ENCODE measurements around the gene MATK.

MATK gene

GRCh38 chr19:3785451-3785937, 687 bp downstream of the MATK start:
- DNase-seq (ENCODE audit: extremely low read depth, low read depth): no peak
- no peak for TF ChIP-seq CTCF (IDR thresholded peaks at IDR 0.05; ENCODE audit: low read depth, low read length)

- TF ChIP-seq CTCF (IDR thresholded peaks at IDR 0.05; ENCODE audit: low read depth, low read length): no peak
- no peak for DNase-seq (ENCODE audit: extremely low read depth, low read depth)
Measured at GRCh38 chr19:3784607-3785450, 1.4 kb downstream of the MATK start.

- no peak for DNase-seq (ENCODE audit: extremely low read depth, low read depth)
- no peak for TF ChIP-seq CTCF (IDR thresholded peaks at IDR 0.05; ENCODE audit: low read depth, low read length)
Measured at GRCh38 chr19:3783660-3784584, 2.3 kb downstream of the MATK start.

- no peak for DNase-seq (ENCODE audit: extremely low read depth, low read depth)
- no peak for TF ChIP-seq CTCF (IDR thresholded peaks at IDR 0.05; ENCODE audit: low read depth, low read length)
Measured at GRCh38 chr19:3782903-3783302, 3.3 kb downstream of the MATK start.

- TF ChIP-seq CTCF (IDR thresholded peaks at IDR 0.05; ENCODE audit: low read depth, low read length): no peak
- no peak for DNase-seq (ENCODE audit: extremely low read depth, low read depth)
Measured at GRCh38 chr19:3782330-3782729, 3.9 kb downstream of the MATK start.

- no peak for DNase-seq (ENCODE audit: extremely low read depth, low read depth)
- no peak for TF ChIP-seq CTCF (IDR thresholded peaks at IDR 0.05; ENCODE audit: low read depth, low read length)
Measured at GRCh38 chr19:3781603-3782002, 4.6 kb downstream of the MATK start.

Measured in AG09319 (cell line).